ENCODE measurements around the gene GLO1. TPM values are rescaled to one million over a fixed set of nuclear protein-coding genes. Genes with fewer than 3 reads are reported as not detected.

The GLO1 gene
- polyA plus RNA-seq, 3 donors from 2014 or later: 87.1 to 186 (median 128) TPM

GRCh38 chr6:38696345-38696744, 6.6 kb downstream of the GLO1 start:
- H3K4me1 Mint-ChIP-seq: peaks cover 17 to 28% of the 10 kb centered on the region in 2 donors
- no peak for DNase-seq
- H3K27me3 Mint-ChIP-seq (ENCODE audit: low read depth in 3 of 3): peaks cover 0 to 4% (median 2%) of the 10 kb centered on the region in 3 donors
- H3K36me3 Mint-ChIP-seq: peaks cover 8 to 16% (median 14%) of the 10 kb centered on the region in 3 donors
- H3K4me3 Mint-ChIP-seq: no peak overlapping the region
- peaks cover 3 to 11% (median 8%) of the 10 kb centered on the region in 6 donors for H3K9me3 Mint-ChIP-seq
- H3K27ac Mint-ChIP-seq: no peak overlapping the region

- Mint-ChIP-seq H3K4me3 (no peak overlapping the region), H3K27me3 (ENCODE audit: low read depth in 3 of 3) (peaks cover 0 to 4% (median 2%) of the 10 kb centered on the region in 3 donors), H3K9me3 (peaks cover 3 to 11% (median 8%) of the 10 kb centered on the region in 6 donors), H3K4me1 (peaks cover 16 to 24% of the 10 kb centered on the region in 2 donors), H3K27ac (peak overlapping the region in 1 of 6 donors; percentile 20), H3K36me3 (peaks cover 8 to 16% (median 14%) of the 10 kb centered on the region in 3 donors)
- DNase-seq: no peak
Measured at GRCh38 chr6:38695933-38696332, 7.0 kb downstream of the GLO1 start.

GRCh38 chr6:38695227-38695900, 7.6 kb downstream of the GLO1 start:
- H3K4me3 Mint-ChIP-seq: no peak overlapping the region
- H3K27me3 Mint-ChIP-seq (ENCODE audit: low read depth in 3 of 3): peaks cover 0 to 4% (median 2%) of the 10 kb centered on the region in 3 donors
- H3K4me1 Mint-ChIP-seq: peaks cover 14 to 23% of the 10 kb centered on the region in 2 donors
- H3K27ac Mint-ChIP-seq: peak overlapping the region in 1 of 6 donors; percentile 20
- peaks cover 3 to 10% (median 8%) of the 10 kb centered on the region in 6 donors for H3K9me3 Mint-ChIP-seq
- no peak for DNase-seq
- H3K36me3 Mint-ChIP-seq: peaks cover 8 to 14% (median 13%) of the 10 kb centered on the region in 3 donors

GRCh38 chr6:38688579-38689087, 14.3 kb downstream of the GLO1 start:
- peaks cover 0 to 5% (median 0%) of the 10 kb centered on the region in 3 donors for H3K36me3 Mint-ChIP-seq
- DNase-seq: no peak
- H3K4me1 Mint-ChIP-seq: peaks cover 3 to 14% of the 10 kb centered on the region in 2 donors
- H3K4me3 Mint-ChIP-seq: no peak overlapping the region
- no peak overlapping the region for H3K27ac Mint-ChIP-seq
- no peaks in the 10 kb centered on the region for H3K9me3 Mint-ChIP-seq
- H3K27me3 Mint-ChIP-seq (ENCODE audit: low read depth in 3 of 3): no peaks in the 10 kb centered on the region

GRCh38 chr6:38687549-38687948, 15.4 kb downstream of the GLO1 start:
- Mint-ChIP-seq H3K4me1 (peaks cover 3 to 14% of the 10 kb centered on the region in 2 donors), H3K27me3 (ENCODE audit: low read depth in 3 of 3) (no peaks in the 10 kb centered on the region), H3K4me3 (no peak overlapping the region), H3K9me3 (no peaks in the 10 kb centered on the region), H3K36me3 (peaks cover 0 to 5% (median 0%) of the 10 kb centered on the region in 3 donors), H3K27ac (no peak overlapping the region)
- DNase-seq: no peak

GRCh38 chr6:38687043-38687353, 15.9 kb downstream of the GLO1 start:
- H3K9me3 Mint-ChIP-seq: no peaks in the 10 kb centered on the region
- peak overlapping the region in 1 of 6 donors; percentile 4 for H3K27ac Mint-ChIP-seq
- H3K4me3 Mint-ChIP-seq: no peak overlapping the region
- peaks cover under 1 to 6% (median under 1%) of the 10 kb centered on the region in 3 donors for H3K36me3 Mint-ChIP-seq
- H3K27me3 Mint-ChIP-seq (ENCODE audit: low read depth in 3 of 3): no peaks in the 10 kb centered on the region
- peaks cover 3 to 14% of the 10 kb centered on the region in 2 donors for H3K4me1 Mint-ChIP-seq
- no peak for DNase-seq

- H3K4me3 Mint-ChIP-seq: no peak overlapping the region
- H3K27me3 Mint-ChIP-seq (ENCODE audit: low read depth in 3 of 3): no peaks in the 10 kb centered on the region
- H3K9me3 Mint-ChIP-seq: no peaks in the 10 kb centered on the region
- H3K36me3 Mint-ChIP-seq: peaks cover 4 to 11% (median 6%) of the 10 kb centered on the region in 3 donors
- H3K27ac Mint-ChIP-seq: no peak overlapping the region
- peaks cover 3 to 14% of the 10 kb centered on the region in 2 donors for H3K4me1 Mint-ChIP-seq
- DNase-seq: no peak
Measured at GRCh38 chr6:38686270-38687042, 16.5 kb downstream of the GLO1 start.

- Mint-ChIP-seq H3K4me3 (no peak overlapping the region), H3K4me1 (peaks cover 3 to 14% of the 10 kb centered on the region in 2 donors), H3K27me3 (ENCODE audit: low read depth in 3 of 3) (no peaks in the 10 kb centered on the region), H3K27ac (peak overlapping the region in 1 of 6 donors; percentile 22), H3K36me3 (peaks cover 4 to 12% (median 12%) of the 10 kb centered on the region in 3 donors), H3K9me3 (no peaks in the 10 kb centered on the region)
- DNase-seq: no peak
Measured at GRCh38 chr6:38684904-38685303, 18.0 kb downstream of the GLO1 start.

GRCh38 chr6:38684237-38684636, 18.7 kb downstream of the GLO1 start:
- Mint-ChIP-seq H3K4me1 (peaks cover 3 to 11% of the 10 kb centered on the region in 2 donors), H3K27me3 (ENCODE audit: low read depth in 3 of 3) (no peaks in the 10 kb centered on the region), H3K36me3 (peaks cover 4 to 12% (median 12%) of the 10 kb centered on the region in 3 donors), H3K27ac (no peak overlapping the region), H3K4me3 (no peak overlapping the region), H3K9me3 (no peaks in the 10 kb centered on the region)
- DNase-seq: no peak

- H3K9me3 Mint-ChIP-seq: no peaks in the 10 kb centered on the region
- no peaks in the 10 kb centered on the region for H3K27me3 Mint-ChIP-seq (ENCODE audit: low read depth in 3 of 3)
- DNase-seq: no peak
- H3K4me3 Mint-ChIP-seq: no peak overlapping the region
- no peak overlapping the region for H3K27ac Mint-ChIP-seq
- H3K4me1 Mint-ChIP-seq: no peaks in the 10 kb centered on the region
- H3K36me3 Mint-ChIP-seq: peaks cover 8 to 25% (median 14%) of the 10 kb centered on the region in 3 donors
Measured at GRCh38 chr6:38681850-38682249, 21.1 kb downstream of the GLO1 start.

GRCh38 chr6:38679668-38680067, 23.3 kb downstream of the GLO1 start:
- Mint-ChIP-seq H3K9me3 (no peaks in the 10 kb centered on the region), H3K4me3 (no peak overlapping the region), H3K27ac (no peak overlapping the region), H3K27me3 (ENCODE audit: low read depth in 3 of 3) (no peaks in the 10 kb centered on the region), H3K4me1 (no peaks in the 10 kb centered on the region), H3K36me3 (peaks cover 16 to 38% (median 30%) of the 10 kb centered on the region in 3 donors)
- DNase-seq: no peak

- H3K27ac Mint-ChIP-seq: peak overlapping the region in 2 of 6 donors; percentile 17 to 54
- peaks cover 18 to 38% (median 30%) of the 10 kb centered on the region in 3 donors for H3K36me3 Mint-ChIP-seq
- no peak overlapping the region for H3K4me3 Mint-ChIP-seq
- no peaks in the 10 kb centered on the region for H3K9me3 Mint-ChIP-seq
- no peaks in the 10 kb centered on the region for H3K27me3 Mint-ChIP-seq (ENCODE audit: low read depth in 3 of 3)
- H3K4me1 Mint-ChIP-seq: peaks cover 7 to 8% of the 10 kb centered on the region in 2 donors
- no peak for DNase-seq
Measured at GRCh38 chr6:38678178-38678760, 24.7 kb downstream of the GLO1 start.

GRCh38 chr6:38676974-38677544, 25.9 kb downstream of the GLO1 start:
- Mint-ChIP-seq H3K27me3 (ENCODE audit: low read depth in 3 of 3) (no peaks in the 10 kb centered on the region), H3K4me3 (no peak overlapping the region), H3K27ac (no peak overlapping the region), H3K4me1 (peaks cover 10 to 12% of the 10 kb centered on the region in 2 donors), H3K36me3 (peaks cover 18 to 38% (median 30%) of the 10 kb centered on the region in 3 donors), H3K9me3 (no peaks in the 10 kb centered on the region)
- no peak for DNase-seq
